Measurements from ENCODE around the gene WNT3A. TPM values are rescaled to one million over a fixed set of nuclear protein-coding genes. Genes with fewer than 3 reads are reported as not detected.
A peak's percentile ranks its signal among the peaks of the same experiment; 100 is the strongest.

WNT3A gene
- polyA plus RNA-seq, 1 of the 3 experiments (the other 2 are of a cell fraction): not detected

- ChIA-PET POLR2A (no interaction called here), CTCF (no interaction called here)
- no peak overlapping the region for H3K27ac ChIP-seq (ENCODE audit: low read depth in 2 of 2, low read length in 1 of 2)
- H2AFZ ChIP-seq (ENCODE audit: low read depth): no peak overlapping the region
- DNase-seq: peak; percentile 48
- H3K27me3 ChIP-seq (ENCODE audit: insufficient read depth): peaks cover 39% of the 10 kb centered on the region
- no peaks in the 10 kb centered on the region for H3K9me2 ChIP-seq
- no peaks in the 10 kb centered on the region for H4K20me1 ChIP-seq (ENCODE audit: insufficient read depth)
- H3K4me3 ChIP-seq (ENCODE audit: low read depth in 2 of 2, low read length in 1 of 2): no peak overlapping the region
- no peaks in the 10 kb centered on the region; a peak in 1 of 4 replicates for H3K4me1 ChIP-seq (ENCODE audit: control insufficient read depth in 1 of 2, insufficient read depth in 2 of 2, low read depth in 1 of 2, low read length in 1 of 2)
- no peaks in the 10 kb centered on the region for H3F3A ChIP-seq (replicated peaks; ENCODE audit: insufficient read depth)
- no peaks in the 10 kb centered on the region for H3K9me3 ChIP-seq
- no peak overlapping the region for H3K9ac ChIP-seq
- TF ChIP-seq, protein P1, sequence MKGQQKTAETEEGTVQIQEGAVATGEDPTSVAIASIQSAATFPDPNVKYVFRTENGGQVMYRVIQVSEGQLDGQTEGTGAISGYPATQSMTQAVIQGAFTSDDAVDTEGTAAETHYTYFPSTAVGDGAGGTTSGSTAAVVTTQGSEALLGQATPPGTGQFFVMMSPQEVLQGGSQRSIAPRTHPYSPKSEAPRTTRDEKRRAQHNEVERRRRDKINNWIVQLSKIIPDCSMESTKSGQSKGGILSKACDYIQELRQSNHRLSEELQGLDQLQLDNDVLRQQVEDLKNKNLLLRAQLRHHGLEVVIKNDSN (IDR thresholded peaks at IDR 0.05; ENCODE audit: borderline replicate concordance, low read depth): no peak
- TF ChIP-seq ELF1 (IDR thresholded peaks at IDR 0.05) (no peak), RCOR1 (IDR thresholded peaks at IDR 0.05; ENCODE audit: low read length) (no peak), SIN3A (IDR thresholded peaks at IDR 0.05; ENCODE audit: borderline replicate concordance, low read depth, low read length) (no peak), CHD2 (IDR thresholded peaks at IDR 0.05; ENCODE audit: low read length, partially characterized antibody) (no peak), TCF12 (IDR thresholded peaks at IDR 0.05) (no peak), GATA2 (CRISPR knock-in tag; IDR thresholded peaks at IDR 0.05) (no peak), RFX5 (IDR thresholded peaks at IDR 0.05; ENCODE audit: low read length) (no peak), POLR2AphosphoS5 (IDR thresholded peaks at IDR 0.05; ENCODE audit: low read depth, low read length) (no peak), NFIC (IDR thresholded peaks at IDR 0.05; ENCODE audit: borderline replicate concordance) (no peak), RAD21 (IDR thresholded peaks at IDR 0.05; ENCODE audit: low read length) (no peak), TAF1 (IDR thresholded peaks at IDR 0.05; ENCODE audit: borderline replicate concordance, low read depth, low read length) (no peak)
- TF ChIP-seq, protein P2, sequence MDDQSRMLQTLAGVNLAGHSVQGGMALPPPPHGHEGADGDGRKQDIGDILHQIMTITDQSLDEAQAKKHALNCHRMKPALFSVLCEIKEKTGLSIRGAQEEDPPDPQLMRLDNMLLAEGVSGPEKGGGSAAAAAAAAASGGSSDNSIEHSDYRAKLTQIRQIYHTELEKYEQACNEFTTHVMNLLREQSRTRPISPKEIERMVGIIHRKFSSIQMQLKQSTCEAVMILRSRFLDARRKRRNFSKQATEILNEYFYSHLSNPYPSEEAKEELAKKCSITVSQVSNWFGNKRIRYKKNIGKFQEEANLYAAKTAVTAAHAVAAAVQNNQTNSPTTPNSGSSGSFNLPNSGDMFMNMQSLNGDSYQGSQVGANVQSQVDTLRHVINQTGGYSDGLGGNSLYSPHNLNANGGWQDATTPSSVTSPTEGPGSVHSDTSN (IDR thresholded peaks at IDR 0.05): no peak
- TF ChIP-seq, protein P3, sequence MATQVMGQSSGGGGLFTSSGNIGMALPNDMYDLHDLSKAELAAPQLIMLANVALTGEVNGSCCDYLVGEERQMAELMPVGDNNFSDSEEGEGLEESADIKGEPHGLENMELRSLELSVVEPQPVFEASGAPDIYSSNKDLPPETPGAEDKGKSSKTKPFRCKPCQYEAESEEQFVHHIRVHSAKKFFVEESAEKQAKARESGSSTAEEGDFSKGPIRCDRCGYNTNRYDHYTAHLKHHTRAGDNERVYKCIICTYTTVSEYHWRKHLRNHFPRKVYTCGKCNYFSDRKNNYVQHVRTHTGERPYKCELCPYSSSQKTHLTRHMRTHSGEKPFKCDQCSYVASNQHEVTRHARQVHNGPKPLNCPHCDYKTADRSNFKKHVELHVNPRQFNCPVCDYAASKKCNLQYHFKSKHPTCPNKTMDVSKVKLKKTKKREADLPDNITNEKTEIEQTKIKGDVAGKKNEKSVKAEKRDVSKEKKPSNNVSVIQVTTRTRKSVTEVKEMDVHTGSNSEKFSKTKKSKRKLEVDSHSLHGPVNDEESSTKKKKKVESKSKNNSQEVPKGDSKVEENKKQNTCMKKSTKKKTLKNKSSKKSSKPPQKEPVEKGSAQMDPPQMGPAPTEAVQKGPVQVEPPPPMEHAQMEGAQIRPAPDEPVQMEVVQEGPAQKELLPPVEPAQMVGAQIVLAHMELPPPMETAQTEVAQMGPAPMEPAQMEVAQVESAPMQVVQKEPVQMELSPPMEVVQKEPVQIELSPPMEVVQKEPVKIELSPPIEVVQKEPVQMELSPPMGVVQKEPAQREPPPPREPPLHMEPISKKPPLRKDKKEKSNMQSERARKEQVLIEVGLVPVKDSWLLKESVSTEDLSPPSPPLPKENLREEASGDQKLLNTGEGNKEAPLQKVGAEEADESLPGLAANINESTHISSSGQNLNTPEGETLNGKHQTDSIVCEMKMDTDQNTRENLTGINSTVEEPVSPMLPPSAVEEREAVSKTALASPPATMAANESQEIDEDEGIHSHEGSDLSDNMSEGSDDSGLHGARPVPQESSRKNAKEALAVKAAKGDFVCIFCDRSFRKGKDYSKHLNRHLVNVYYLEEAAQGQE (IDR thresholded peaks at IDR 0.05; ENCODE audit: low read depth, low read length): no peak
- H3K4me2 ChIP-seq: no peak overlapping the region
- no peaks in the 10 kb centered on the region for H3K79me2 ChIP-seq (ENCODE audit: insufficient read depth)
- 2% methylated on average over 31 of the region's 77 CpGs for WGBS (ENCODE audit: low lambda C conversion rate)
- H3K36me3 ChIP-seq (replicated peaks in 1 of 2; ENCODE audit: control insufficient read depth in 1 of 2, insufficient read depth in 2 of 2, low read length in 1 of 2): no peaks in the 10 kb centered on the region
Measured at GRCh38 chr1:228007049-228007800, 427 bp downstream of the WNT3A start.

Measured in SK-N-SH (cell line).